Measurements from ENCODE around the gene UQCR10. TPM values are rescaled to one million over a fixed set of nuclear protein-coding genes. Genes with fewer than 3 reads are reported as not detected.

Gene UQCR10
- total RNA-seq, 4 donors from 2014 or later: 119 to 261 (median 179) TPM

- Histone ChIP-seq H3K27me3 (no peaks in the 10 kb centered on the region), H3K9me3 (no peaks in the 10 kb centered on the region), H3K4me3 (no peak overlapping the region), H3K36me3 (peaks cover 0 to 85% of the 10 kb centered on the region in 2 donors), H3K27ac (no peak overlapping the region), H3K4me1 (peaks cover 0 to under 1% of the 10 kb centered on the region in 2 donors)
- in situ Hi-C loops (cut with MboI; ENCODE audit: low sequenced_read_pairs in 4 of 4) (no loop called here), intact Hi-C loops (cut with DNase I; ENCODE audit: low total_unique reads) (no loop called here)
- no peak for ATAC-seq
- no peak for DNase-seq
- TF ChIP-seq POLR2A (IDR thresholded peaks at IDR 0.05): no peak
- TF ChIP-seq, protein P1, sequence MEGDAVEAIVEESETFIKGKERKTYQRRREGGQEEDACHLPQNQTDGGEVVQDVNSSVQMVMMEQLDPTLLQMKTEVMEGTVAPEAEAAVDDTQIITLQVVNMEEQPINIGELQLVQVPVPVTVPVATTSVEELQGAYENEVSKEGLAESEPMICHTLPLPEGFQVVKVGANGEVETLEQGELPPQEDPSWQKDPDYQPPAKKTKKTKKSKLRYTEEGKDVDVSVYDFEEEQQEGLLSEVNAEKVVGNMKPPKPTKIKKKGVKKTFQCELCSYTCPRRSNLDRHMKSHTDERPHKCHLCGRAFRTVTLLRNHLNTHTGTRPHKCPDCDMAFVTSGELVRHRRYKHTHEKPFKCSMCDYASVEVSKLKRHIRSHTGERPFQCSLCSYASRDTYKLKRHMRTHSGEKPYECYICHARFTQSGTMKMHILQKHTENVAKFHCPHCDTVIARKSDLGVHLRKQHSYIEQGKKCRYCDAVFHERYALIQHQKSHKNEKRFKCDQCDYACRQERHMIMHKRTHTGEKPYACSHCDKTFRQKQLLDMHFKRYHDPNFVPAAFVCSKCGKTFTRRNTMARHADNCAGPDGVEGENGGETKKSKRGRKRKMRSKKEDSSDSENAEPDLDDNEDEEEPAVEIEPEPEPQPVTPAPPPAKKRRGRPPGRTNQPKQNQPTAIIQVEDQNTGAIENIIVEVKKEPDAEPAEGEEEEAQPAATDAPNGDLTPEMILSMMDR (IDR thresholded peaks at IDR 0.05 in 4 of 5, conservative IDR thresholded peaks at IDR 0.05 in 1 of 5): no peak
These were observed 22.9 kb downstream of the UQCR10 start for GRCh38 chr22:29790061-29790460.

- intact Hi-C loops (cut with DNase I; ENCODE audit: low total_unique reads): no loop called here
- no peak overlapping the region for H3K27ac ChIP-seq
- no peak overlapping the region for H3K4me3 ChIP-seq
- H3K36me3 ChIP-seq: peaks cover 0 to 64% of the 10 kb centered on the region in 2 donors
- H3K9me3 ChIP-seq: no peaks in the 10 kb centered on the region
- H3K27me3 ChIP-seq: no peaks in the 10 kb centered on the region
- ATAC-seq (no peak), DNase-seq (no peak)
- TF ChIP-seq, protein P1 (IDR thresholded peaks at IDR 0.05 in 4 of 5, conservative IDR thresholded peaks at IDR 0.05 in 1 of 5): no peak
- no peak for TF ChIP-seq POLR2A (IDR thresholded peaks at IDR 0.05)
- H3K4me1 ChIP-seq: peaks cover 20 to 22% of the 10 kb centered on the region in 2 donors
- in situ Hi-C loops (cut with MboI; ENCODE audit: low sequenced_read_pairs in 4 of 4): no loop called here
These were observed 26.2 kb downstream of the UQCR10 start for GRCh38 chr22:29793396-29793795.

DNA sequence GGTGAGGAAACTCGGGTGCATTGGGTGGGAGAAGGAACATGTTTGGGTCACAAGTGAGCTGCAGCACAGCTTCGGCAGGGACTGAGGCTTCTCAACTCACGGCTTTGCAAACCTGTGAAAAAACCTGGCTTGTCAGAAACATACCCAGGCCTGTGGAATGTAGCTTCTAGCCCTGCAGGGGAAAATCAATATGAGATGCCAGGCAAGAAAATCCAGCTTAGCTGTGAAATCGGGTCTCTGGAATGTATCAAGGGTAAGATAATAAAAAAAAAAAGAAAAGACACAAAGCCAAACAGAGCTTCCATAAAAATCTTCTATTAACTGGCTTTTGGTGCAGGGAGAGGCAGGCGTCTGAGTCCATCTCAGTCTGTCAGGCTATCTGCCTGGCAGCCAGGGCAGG is 28.5 kb downstream of the UQCR10 start:
- intact Hi-C loops (cut with DNase I; ENCODE audit: low total_unique reads) (no loop called here), in situ Hi-C loops (cut with MboI; ENCODE audit: low sequenced_read_pairs in 4 of 4) (no loop called here)
- ATAC-seq (no peak), DNase-seq (no peak)
- no peak for TF ChIP-seq POLR2A (IDR thresholded peaks at IDR 0.05)
- TF ChIP-seq, protein P1 (IDR thresholded peaks at IDR 0.05 in 4 of 5, conservative IDR thresholded peaks at IDR 0.05 in 1 of 5): no peak
- Histone ChIP-seq H3K9me3 (no peaks in the 10 kb centered on the region), H3K27ac (peak overlapping the region in 2 of 4 donors; percentile 7 to 88), H3K27me3 (no peaks in the 10 kb centered on the region), H3K36me3 (peaks cover 0 to 49% of the 10 kb centered on the region in 2 donors), H3K4me1 (peaks cover 41 to 44% of the 10 kb centered on the region in 2 donors), H3K4me3 (no peak overlapping the region)

GRCh38 chr22:29797351-29797750 is 30.2 kb downstream of the UQCR10 start:
- Histone ChIP-seq H3K4me1 (peaks cover 51 to 57% of the 10 kb centered on the region in 2 donors), H3K36me3 (peaks cover 0 to 42% of the 10 kb centered on the region in 2 donors), H3K9me3 (no peaks in the 10 kb centered on the region), H3K4me3 (no peak overlapping the region), H3K27ac (peak overlapping the region; percentile 88 to 94 (median 92)), H3K27me3 (no peaks in the 10 kb centered on the region)
- TF ChIP-seq POLR2A (IDR thresholded peaks at IDR 0.05): no peak
- DNase-seq (no peak), ATAC-seq (no peak)
- intact Hi-C loops (cut with DNase I; ENCODE audit: low total_unique reads) (no loop called here), in situ Hi-C loops (cut with MboI; ENCODE audit: low sequenced_read_pairs in 4 of 4) (no loop called here)

DNA sequence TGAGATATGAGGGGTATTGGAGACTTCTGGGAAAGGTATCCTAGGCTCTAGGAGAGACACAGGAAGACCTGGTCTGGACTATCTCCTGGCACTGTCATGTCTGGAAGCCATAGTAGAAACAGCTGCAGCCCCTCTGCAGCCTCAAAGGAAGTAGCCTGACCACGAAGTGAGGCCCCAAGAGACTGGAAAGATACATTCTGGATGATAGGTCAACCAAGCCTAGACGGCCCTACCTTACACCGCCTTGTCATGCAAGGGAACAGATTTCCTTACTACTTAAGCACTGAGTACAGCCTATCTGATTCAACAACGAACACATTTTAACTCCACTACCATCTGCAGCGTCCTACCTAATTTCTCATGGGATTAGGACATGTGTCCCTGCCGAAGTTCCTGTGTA is 31.1 kb downstream of the UQCR10 start:
- Histone ChIP-seq H3K27ac (peak overlapping the region; percentile 88 to 94 (median 92)), H3K36me3 (peaks cover 0 to 36% of the 10 kb centered on the region in 2 donors), H3K27me3 (no peaks in the 10 kb centered on the region), H3K4me3 (peak overlapping the region in 2 of 4 donors; percentile 30 to 35), H3K9me3 (no peaks in the 10 kb centered on the region), H3K4me1 (peaks cover 51 to 57% of the 10 kb centered on the region in 2 donors)
- DNase-seq (no peak), ATAC-seq (peak; percentile 21 to 32)
- in situ Hi-C loops (cut with MboI; ENCODE audit: low sequenced_read_pairs in 4 of 4): no loop called here
- intact Hi-C loops (cut with DNase I; ENCODE audit: low total_unique reads): loop anchor here (2.0 kb wide), 2 partner anchors 18 to 32 kb away; partner anchors contain the start of genes UQCR10 and ZMAT5
- TF ChIP-seq POLR2A (IDR thresholded peaks at IDR 0.05): no peak
- TF ChIP-seq, protein P1 (IDR thresholded peaks at IDR 0.05 in 4 of 5, conservative IDR thresholded peaks at IDR 0.05 in 1 of 5): no peak

Data from gastrocnemius medialis (tissue), 4 donors.